NK-92 (cell line): ENCODE data around the gene PTPN1.
"Not testable (repeated sequence)": the region's sequence is repeated elsewhere in the genome, so short reads cannot be mapped to it uniquely, and the experiment has no call there.

Experiments used
- DNase-seq: peaks from one replicate; lab custom pipeline; 2025; ENCODE audit not compliant: unreplicated experiment; lab: John Stamatoyannopoulos, UW

PTPN1 gene

GRCh38 chr20:50478162-50478990 is 31.8 kb upstream of the PTPN1 start:
- DNase-seq, result no peak

- no peak for DNase-seq
Measured at GRCh38 chr20:50481741-50482140, 28.4 kb upstream of the PTPN1 start.

- no peak for DNase-seq
Measured at GRCh38 chr20:50482396-50482981, 27.7 kb upstream of the PTPN1 start.

- no peak for DNase-seq
Measured at GRCh38 chr20:50484271-50484976, 25.8 kb upstream of the PTPN1 start.

- DNase-seq, result no peak
Measured at GRCh38 chr20:50487397-50487796, 22.8 kb upstream of the PTPN1 start.

GRCh38 chr20:50488236-50488806 is 21.9 kb upstream of the PTPN1 start:
- DNase-seq, result no peak

GRCh38 chr20:50491168-50491567 is 19.0 kb upstream of the PTPN1 start:
- DNase-seq, result no peak

- DNase-seq, result no peak
Measured at GRCh38 chr20:50491926-50492634, 18.1 kb upstream of the PTPN1 start.

- no peak for DNase-seq
Measured at GRCh38 chr20:50493881-50494253, 16.3 kb upstream of the PTPN1 start.

- DNase-seq, result no peak
Measured at GRCh38 chr20:50494428-50494827, 15.8 kb upstream of the PTPN1 start.

GRCh38 chr20:50496773-50497385 is 13.3 kb upstream of the PTPN1 start:
- no peak for DNase-seq

GRCh38 chr20:50498071-50498776 is 12.0 kb upstream of the PTPN1 start:
- DNase-seq, result no peak

- no peak for DNase-seq
Measured at GRCh38 chr20:50499938-50500337, 10.2 kb upstream of the PTPN1 start.

- no peak for DNase-seq
Measured at GRCh38 chr20:50501972-50502745, 8.0 kb upstream of the PTPN1 start.

- no peak for DNase-seq
Measured at GRCh38 chr20:50504231-50504823, 5.9 kb upstream of the PTPN1 start.

GRCh38 chr20:50506270-50506579 is 4.0 kb upstream of the PTPN1 start:
- DNase-seq, result no peak

- not testable (repeated sequence) for DNase-seq
Measured at GRCh38 chr20:50507745-50508144, 2.4 kb upstream of the PTPN1 start.

GRCh38 chr20:50508171-50508755 is 1.9 kb upstream of the PTPN1 start:
- DNase-seq, result no peak
